Prostate gland (tissue), 2 donors: ENCODE measurements around the gene YTHDF1. TPM values are rescaled to one million over a fixed set of nuclear protein-coding genes. Genes with fewer than 3 reads are reported as not detected.
A peak's percentile ranks its signal among the peaks of the same experiment; 100 is the strongest.

Experiments
- DNase-seq: peaks from one replicate; pipeline ENCODE4 v3.0.0-alpha.2; 2019; ENCODE audit warnings: low spot score
- H3K27ac ChIP-seq, 2 donors: fragments of 200-600 bp; sonication (generic); 2 replicates each; pipeline ENCODE4 v1.5.1; 2017 to 2019
- H3K27me3 ChIP-seq: fragments of 200-600 bp; sonication (generic); replicated peaks from 2 replicates; pipeline ENCODE4 v1.5.1; 2019; ENCODE audit not compliant: insufficient read depth
- H3K36me3 ChIP-seq, 2 donors: fragments of 200-600 bp; sonication (generic); 1 replicate in 1 of 2; 2 replicates in 1 of 2; pipeline versions ENCODE4 v1.5.1 to v1.8.1; 2017 to 2019
- H3K4me1 ChIP-seq: fragments of 200-600 bp; sonication (generic); replicated peaks from 2 replicates; pipeline ENCODE4 v1.5.1; 2019
- H3K4me3 ChIP-seq, 2 donors: fragments of 200-600 bp; sonication (generic); 2 replicates each; pipeline ENCODE4 v1.5.1; 2017 to 2019
- H3K9me3 ChIP-seq: fragments of 200-600 bp; sonication (generic); 2 replicates; pipeline ENCODE4 v1.5.1; 2017
- POLR2A ChIP-seq: fragments of 450-650 bp; IDR thresholded peaks from one replicate; pipeline ENCODE4 v1.6.1; 2016; ENCODE audit warnings: antibody characterized with exemption, mild to moderate bottlenecking
- POLR2AphosphoS5 ChIP-seq: sonication (generic); formaldehyde crosslinking; IDR thresholded peaks from one replicate; pipeline ENCODE4 v1.6.1; 2017; ENCODE audit warnings: antibody characterized with exemption
- WGBS: methylation state at CpG from one replicate; pipeline ENCODE4 v1.1.5; 2018; 5-methylcytosine and 5-hydroxymethylcytosine counted together
- intact Hi-C: fragments of 100-400 bp; cut with DNase I; formaldehyde crosslinking; loops from one replicate; pipeline ENCODE4 v1.14.2; 2022
- total RNA-seq, 2 donors: library from RNA; depleted of rRNA; stranded (reverse); fragments of >200 nt; gene quantifications; one replicate each; pipeline ENCODE4 v1.1.0, GENCODE V29; 2016
- TF ChIP-seq, protein P1 (sequence below), 4 experiments: fragments of 200-600 bp in 2 of 4; fragments of 450-650 bp in 2 of 4; sonication (generic) in 2 of 4; IDR thresholded peaks; 1 replicate in 3 of 4; 2 replicates in 1 of 4; pipeline ENCODE4 v1.5.1; 2016 to 2019; ENCODE audit warnings: antibody characterized with exemption in 4 of 4, mild to moderate bottlenecking in 2 of 4, moderate library complexity in 2 of 4

Gene YTHDF1
- total RNA-seq, 2 donors from 2014 or later = 28.8 to 46.0 TPM

DNA sequence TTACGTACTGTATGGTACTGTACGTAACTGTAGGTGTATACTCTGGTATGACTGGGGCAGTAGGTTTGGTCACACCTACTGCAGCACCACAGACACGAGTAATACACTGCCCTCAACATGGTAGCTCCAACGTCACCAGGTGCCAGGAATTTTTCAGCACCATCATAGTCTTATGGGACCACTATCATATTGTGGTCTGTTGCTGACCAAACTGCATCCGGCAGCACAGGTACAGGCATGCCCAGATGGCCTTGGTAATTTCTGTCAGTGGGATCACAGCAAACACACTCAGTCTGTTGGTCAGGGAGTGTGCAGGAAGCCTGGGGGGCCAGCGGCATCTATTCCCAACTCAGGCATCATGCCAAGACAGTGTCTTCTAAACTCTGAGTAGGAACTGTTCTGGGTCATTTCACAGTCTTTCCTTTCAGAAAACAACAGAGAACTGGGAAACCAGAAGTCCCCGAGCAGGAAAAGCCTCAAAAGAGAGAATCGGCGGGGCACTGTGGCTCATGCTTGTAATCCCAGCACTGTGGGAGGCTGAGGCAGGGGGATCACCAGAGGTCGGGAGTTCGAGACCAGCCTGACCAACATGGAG, 5.8 kb downstream of the YTHDF1 start:
- Histone ChIP-seq H3K27ac (no peak overlapping the region), H3K36me3 (no peaks in the 10 kb centered on the region), H3K4me1 (peaks cover 17% of the 10 kb centered on the region), H3K4me3 (no peak overlapping the region), H3K9me3 (no peaks in the 10 kb centered on the region), H3K27me3 (no peaks in the 10 kb centered on the region)
- TF ChIP-seq POLR2AphosphoS5 (no peak), POLR2A (no peak)
- TF ChIP-seq, protein P1, sequence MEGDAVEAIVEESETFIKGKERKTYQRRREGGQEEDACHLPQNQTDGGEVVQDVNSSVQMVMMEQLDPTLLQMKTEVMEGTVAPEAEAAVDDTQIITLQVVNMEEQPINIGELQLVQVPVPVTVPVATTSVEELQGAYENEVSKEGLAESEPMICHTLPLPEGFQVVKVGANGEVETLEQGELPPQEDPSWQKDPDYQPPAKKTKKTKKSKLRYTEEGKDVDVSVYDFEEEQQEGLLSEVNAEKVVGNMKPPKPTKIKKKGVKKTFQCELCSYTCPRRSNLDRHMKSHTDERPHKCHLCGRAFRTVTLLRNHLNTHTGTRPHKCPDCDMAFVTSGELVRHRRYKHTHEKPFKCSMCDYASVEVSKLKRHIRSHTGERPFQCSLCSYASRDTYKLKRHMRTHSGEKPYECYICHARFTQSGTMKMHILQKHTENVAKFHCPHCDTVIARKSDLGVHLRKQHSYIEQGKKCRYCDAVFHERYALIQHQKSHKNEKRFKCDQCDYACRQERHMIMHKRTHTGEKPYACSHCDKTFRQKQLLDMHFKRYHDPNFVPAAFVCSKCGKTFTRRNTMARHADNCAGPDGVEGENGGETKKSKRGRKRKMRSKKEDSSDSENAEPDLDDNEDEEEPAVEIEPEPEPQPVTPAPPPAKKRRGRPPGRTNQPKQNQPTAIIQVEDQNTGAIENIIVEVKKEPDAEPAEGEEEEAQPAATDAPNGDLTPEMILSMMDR (IDR thresholded peaks at IDR 0.05) = no peak
- intact Hi-C loops = no loop called here
- DNase-seq = no peak
- 65% methylated on average over 11 of the region's 11 CpGs for WGBS

DNA sequence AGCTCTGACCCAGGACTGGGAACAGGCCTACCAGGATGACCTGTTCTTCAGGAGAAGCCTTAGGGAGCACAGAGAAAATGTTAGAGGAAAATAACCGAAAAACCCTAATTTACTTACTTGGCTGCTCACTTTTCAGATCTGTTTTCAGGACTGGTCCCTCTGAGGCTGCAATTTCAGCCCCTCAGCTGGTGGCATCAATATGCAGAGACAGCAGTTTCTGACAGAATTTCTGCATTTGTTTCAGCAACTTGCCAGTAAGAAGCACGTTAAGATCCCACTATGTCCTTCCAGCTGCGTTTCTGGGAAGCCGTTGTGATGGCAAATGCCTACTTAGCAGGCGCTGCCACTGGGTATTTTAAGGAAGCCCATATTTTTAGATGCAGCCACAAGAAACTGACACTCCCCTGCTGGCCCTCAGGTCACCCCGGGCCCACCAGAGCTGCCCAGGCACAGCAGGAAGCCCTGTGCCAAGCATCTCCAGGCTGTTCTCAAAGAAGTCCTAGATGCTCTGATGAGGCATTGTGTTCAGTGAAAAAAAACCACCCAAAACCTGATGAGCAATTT, 7.5 kb downstream of the YTHDF1 start:
- TF ChIP-seq, protein P1 (IDR thresholded peaks at IDR 0.05) = no peak
- TF ChIP-seq POLR2A = no peak
- TF ChIP-seq POLR2AphosphoS5 = no peak
- intact Hi-C loops = no loop called here
- H3K36me3 ChIP-seq = peaks cover 0 to 2% of the 10 kb centered on the region in 2 donors
- no peaks in the 10 kb centered on the region for H3K9me3 ChIP-seq
- no peaks in the 10 kb centered on the region for H3K27me3 ChIP-seq
- DNase-seq = no peak
- no peak overlapping the region for H3K4me3 ChIP-seq
- no peak overlapping the region for H3K27ac ChIP-seq
- WGBS = 76% methylated on average over 6 of the region's 6 CpGs
- H3K4me1 ChIP-seq = peaks cover 17% of the 10 kb centered on the region

DNA sequence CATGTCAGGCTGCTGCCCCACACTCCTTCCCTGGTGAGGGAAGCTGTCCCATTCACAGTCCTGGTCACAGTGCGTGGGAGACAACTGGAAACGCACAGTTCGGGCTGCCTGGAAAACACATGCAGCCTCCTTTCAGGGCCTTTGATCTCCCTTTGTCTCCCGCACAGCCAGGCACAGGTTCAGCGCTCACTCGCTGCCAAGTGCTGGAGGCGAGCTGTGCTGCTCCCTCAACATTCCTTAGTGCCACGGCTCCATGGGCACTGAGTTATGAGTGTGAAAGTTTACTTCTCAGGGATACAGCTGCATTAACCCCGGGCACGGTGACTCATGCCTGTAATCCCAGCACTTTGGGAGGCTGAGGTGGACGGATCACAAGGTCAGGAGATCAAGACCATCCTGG, 9.1 kb downstream of the YTHDF1 start:
- no peak overlapping the region for H3K4me3 ChIP-seq
- H3K9me3 ChIP-seq = no peaks in the 10 kb centered on the region
- TF ChIP-seq POLR2AphosphoS5 (no peak), POLR2A (no peak)
- TF ChIP-seq, protein P1 (IDR thresholded peaks at IDR 0.05) = no peak
- H3K27me3 ChIP-seq = no peaks in the 10 kb centered on the region
- peak overlapping the region in 1 of 2 donors; percentile 8 for H3K27ac ChIP-seq
- H3K36me3 ChIP-seq = peaks cover 5 to 17% of the 10 kb centered on the region in 2 donors
- H3K4me1 ChIP-seq = peaks cover 10% of the 10 kb centered on the region
- intact Hi-C loops = no loop called here
- no peak for DNase-seq
- WGBS = 32% methylated on average over 11 of the region's 11 CpGs

DNA sequence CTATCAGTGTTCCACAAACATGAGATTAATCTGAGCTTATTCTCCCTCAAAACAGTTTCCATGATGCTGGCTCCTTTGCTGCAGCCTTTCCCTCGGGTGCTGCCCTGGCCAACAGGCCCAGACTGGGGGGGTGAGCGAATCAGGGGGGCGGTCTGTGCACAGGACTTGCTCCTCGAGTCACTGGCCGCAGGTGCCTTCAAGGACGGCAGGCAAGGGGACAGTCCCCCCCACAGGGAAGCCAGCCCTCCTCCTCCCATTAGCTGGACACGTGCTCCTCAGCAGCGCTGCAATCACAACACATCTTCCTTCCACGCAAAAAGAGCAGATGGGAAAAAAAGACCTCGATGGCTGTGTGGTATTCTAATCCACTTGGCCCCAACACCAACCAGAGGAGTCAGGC, 10.0 kb downstream of the YTHDF1 start:
- Histone ChIP-seq H3K4me1 (peaks cover 10% of the 10 kb centered on the region), H3K36me3 (peaks cover 5 to 17% of the 10 kb centered on the region in 2 donors), H3K9me3 (no peaks in the 10 kb centered on the region), H3K4me3 (no peak overlapping the region), H3K27me3 (no peaks in the 10 kb centered on the region), H3K27ac (no peak overlapping the region)
- whole genome bisulfite sequencing = 87% methylated on average over 10 of the region's 10 CpGs
- DNase-seq = no peak
- TF ChIP-seq POLR2AphosphoS5 = no peak
- TF ChIP-seq POLR2A = no peak
- intact Hi-C loops = no loop called here

DNA sequence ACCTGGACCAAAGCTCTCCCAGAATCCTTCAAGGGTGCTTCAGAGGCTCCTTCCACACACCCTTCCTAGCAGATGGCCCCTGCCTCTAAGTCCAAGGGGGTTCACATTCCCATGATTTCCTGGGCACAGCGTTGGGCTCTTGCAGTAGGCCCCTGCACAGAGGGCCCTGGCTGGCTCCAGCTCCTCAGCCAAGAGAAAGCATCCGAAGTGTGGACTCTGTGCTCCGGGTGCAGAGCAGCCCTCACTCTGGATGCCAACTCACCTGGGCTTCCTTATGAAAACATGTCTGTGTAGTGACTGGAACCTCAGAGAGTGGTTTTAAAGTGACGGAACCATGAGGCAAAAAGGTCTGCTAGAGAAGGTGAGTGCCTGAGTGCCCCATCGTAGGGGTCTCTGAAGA, 11.6 kb downstream of the YTHDF1 start:
- WGBS = 95% methylated on average over 5 of the region's 5 CpGs
- Histone ChIP-seq H3K9me3 (no peaks in the 10 kb centered on the region), H3K36me3 (peaks cover 5 to 17% of the 10 kb centered on the region in 2 donors), H3K4me3 (no peak overlapping the region), H3K27ac (no peak overlapping the region), H3K4me1 (no peaks in the 10 kb centered on the region), H3K27me3 (no peaks in the 10 kb centered on the region)
- TF ChIP-seq POLR2A (no peak), POLR2AphosphoS5 (no peak)
- TF ChIP-seq, protein P1 (IDR thresholded peaks at IDR 0.05) = no peak
- no peak for DNase-seq
- intact Hi-C loops = no loop called here
